Astrocyte (in vitro differentiated cells and primary cell): Measurements from ENCODE around the gene PAGE2.

Source experiments
- EZH2 ChIP-seq: IDR thresholded peaks from 2 replicates; pipeline ENCODE4 v1.6.1; 2012; ENCODE audit warnings: mild to moderate bottlenecking, low read length, inconsistent platforms; ENCODE audit not compliant: insufficient read depth
- TF ChIP-seq, protein P1 (sequence below): IDR thresholded peaks from 2 replicates; pipeline ENCODE4 v1.5.1; 2011; ENCODE audit warnings: low read depth, mild to moderate bottlenecking, inconsistent platforms, low read length, moderate library complexity; ENCODE audit not compliant: insufficient read depth

DNA sequence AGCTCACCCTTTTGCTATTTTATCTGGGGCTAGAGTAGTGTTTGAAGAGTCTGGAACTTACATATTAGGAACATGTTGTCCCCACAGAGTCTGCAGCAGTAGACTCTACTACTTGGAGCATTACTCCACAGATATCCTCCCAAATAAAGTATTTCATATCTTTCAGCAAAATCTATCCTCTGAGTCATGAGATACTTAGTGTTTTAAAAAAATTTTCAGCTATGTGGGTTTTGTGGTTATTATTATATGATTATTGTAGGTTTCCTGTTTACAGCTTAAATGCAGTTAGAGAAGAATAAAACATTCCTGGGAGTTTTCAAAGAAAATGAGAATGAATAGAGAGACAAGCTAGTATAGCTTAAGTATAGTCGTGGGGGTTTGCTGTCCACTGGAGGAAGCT lies 30.9 kb downstream of the PAGE2 start:
- TF ChIP-seq, protein P1, sequence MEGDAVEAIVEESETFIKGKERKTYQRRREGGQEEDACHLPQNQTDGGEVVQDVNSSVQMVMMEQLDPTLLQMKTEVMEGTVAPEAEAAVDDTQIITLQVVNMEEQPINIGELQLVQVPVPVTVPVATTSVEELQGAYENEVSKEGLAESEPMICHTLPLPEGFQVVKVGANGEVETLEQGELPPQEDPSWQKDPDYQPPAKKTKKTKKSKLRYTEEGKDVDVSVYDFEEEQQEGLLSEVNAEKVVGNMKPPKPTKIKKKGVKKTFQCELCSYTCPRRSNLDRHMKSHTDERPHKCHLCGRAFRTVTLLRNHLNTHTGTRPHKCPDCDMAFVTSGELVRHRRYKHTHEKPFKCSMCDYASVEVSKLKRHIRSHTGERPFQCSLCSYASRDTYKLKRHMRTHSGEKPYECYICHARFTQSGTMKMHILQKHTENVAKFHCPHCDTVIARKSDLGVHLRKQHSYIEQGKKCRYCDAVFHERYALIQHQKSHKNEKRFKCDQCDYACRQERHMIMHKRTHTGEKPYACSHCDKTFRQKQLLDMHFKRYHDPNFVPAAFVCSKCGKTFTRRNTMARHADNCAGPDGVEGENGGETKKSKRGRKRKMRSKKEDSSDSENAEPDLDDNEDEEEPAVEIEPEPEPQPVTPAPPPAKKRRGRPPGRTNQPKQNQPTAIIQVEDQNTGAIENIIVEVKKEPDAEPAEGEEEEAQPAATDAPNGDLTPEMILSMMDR: no peak
- TF ChIP-seq EZH2: no peak
